Right ventricle myocardium inferior (tissue), 1 donor: ENCODE data around the gene EIF4G3. TPM values are rescaled to one million over a fixed set of nuclear protein-coding genes. Genes with fewer than 3 reads are reported as not detected.
"Not testable (repeated sequence)": the region's sequence is repeated elsewhere in the genome, so short reads cannot be mapped to it uniquely, and the experiment has no call there.

Experiments
- ATAC-seq: fragments of 200-7000 bp; cut with Tn5 transposase; one replicate; pipeline ENCODE4 v1.9.1; 2020; ENCODE audit warnings: mild to moderate bottlenecking, moderate library complexity
- DNase-seq: peaks from one replicate; pipeline ENCODE4 v3.0.0; 2021; ENCODE audit errors: missing footprints
- intact Hi-C: fragments of 100-400 bp; cut with DNase I; formaldehyde crosslinking; loops from one replicate; pipeline ENCODE4 v1.11.0; 2022
- long read RNA-seq: library from polyadenylated mRNA; unstranded; transcript quantifications from one replicate; pipeline ENCODE4 v2.0.0, GENCODE V29; 2021
- total RNA-seq: library from RNA; stranded (reverse); fragmentation: NEBNext Ultra II Directional; extraction: Animal tissue kit (Norgen Biotek cat#: 25700); gene quantifications from one replicate; pipeline ENCODE4 v1.2.1, GENCODE V29; 2021
- donor health status: DM: no; HTN: yes; CAD: no; lungs with severe emphysema.

EIF4G3 gene, protein sequence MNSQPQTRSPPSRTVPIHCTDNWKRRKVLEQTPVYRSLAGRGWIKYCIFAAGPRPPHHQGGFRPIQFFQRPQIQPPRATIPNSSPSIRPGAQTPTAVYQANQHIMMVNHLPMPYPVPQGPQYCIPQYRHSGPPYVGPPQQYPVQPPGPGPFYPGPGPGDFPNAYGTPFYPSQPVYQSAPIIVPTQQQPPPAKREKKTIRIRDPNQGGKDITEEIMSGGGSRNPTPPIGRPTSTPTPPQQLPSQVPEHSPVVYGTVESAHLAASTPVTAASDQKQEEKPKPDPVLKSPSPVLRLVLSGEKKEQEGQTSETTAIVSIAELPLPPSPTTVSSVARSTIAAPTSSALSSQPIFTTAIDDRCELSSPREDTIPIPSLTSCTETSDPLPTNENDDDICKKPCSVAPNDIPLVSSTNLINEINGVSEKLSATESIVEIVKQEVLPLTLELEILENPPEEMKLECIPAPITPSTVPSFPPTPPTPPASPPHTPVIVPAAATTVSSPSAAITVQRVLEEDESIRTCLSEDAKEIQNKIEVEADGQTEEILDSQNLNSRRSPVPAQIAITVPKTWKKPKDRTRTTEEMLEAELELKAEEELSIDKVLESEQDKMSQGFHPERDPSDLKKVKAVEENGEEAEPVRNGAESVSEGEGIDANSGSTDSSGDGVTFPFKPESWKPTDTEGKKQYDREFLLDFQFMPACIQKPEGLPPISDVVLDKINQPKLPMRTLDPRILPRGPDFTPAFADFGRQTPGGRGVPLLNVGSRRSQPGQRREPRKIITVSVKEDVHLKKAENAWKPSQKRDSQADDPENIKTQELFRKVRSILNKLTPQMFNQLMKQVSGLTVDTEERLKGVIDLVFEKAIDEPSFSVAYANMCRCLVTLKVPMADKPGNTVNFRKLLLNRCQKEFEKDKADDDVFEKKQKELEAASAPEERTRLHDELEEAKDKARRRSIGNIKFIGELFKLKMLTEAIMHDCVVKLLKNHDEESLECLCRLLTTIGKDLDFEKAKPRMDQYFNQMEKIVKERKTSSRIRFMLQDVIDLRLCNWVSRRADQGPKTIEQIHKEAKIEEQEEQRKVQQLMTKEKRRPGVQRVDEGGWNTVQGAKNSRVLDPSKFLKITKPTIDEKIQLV (N-terminal part only)
- total RNA-seq, result 25.6 TPM
- long read RNA-seq, partial matches to known transcripts, result 1 of 3 reads
- long read RNA-seq, other reads (novel, unspliced or antisense), result 2 of 3 reads

DNA sequence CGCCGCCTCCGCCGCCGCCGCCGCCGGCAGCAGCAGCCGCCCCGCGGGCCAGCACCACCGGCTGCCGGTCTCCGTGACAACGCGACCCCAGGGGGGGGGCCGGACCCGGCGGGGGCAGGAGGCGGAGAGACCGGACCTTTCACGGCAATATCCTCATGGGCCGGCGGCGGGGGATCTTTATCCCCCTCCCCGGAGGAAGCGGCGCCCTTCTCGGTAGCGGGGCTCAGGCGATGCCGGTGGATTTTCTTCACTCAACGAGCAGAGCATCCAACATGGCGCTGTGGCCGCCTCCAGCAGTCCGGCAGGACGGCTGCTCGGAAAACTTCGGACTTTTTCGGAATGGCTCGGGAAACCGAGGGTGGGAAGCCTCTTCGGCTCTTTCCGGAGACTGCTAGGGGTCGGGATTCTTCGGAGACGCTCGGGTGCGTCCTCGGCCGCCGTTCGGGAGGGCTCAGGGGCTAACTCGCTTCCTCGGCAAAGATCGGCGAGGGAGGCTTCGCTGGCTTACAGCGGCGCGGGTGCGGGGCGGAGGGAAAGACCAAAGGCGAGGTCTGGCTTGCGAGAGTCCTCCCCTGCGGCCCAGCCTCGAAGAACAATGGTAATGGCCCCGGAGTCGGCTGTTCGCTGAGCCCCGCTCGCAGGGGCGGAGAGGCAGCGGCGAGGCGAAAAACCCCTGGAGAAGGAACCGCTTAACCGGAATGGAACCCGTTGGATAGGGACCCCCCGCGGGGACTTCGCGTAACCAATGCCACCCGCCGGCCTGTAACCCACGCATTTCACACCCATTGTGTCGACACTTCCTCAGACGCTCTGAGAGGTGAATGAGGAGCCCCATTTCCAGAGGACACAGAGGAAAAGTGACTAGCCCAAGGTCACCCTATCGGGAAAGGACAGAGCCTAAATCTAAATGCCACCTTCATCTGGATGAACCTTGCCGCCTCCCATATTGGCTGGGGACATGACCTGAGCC is at the start of gene EIF4G3:
Gene EIF4G3 (minus strand): TSS at position 312 of the 970 bp plus-strand sequence. CDS start 174,155 bp downstream, outside the sequence.
- intact Hi-C loops, result loop anchor here (5.0 kb wide), 1 partner anchor 195 kb away; no protein-coding TSS in a partner anchor
- peak; percentile 97 for DNase-seq
- peak; percentile 98 for ATAC-seq

DNA sequence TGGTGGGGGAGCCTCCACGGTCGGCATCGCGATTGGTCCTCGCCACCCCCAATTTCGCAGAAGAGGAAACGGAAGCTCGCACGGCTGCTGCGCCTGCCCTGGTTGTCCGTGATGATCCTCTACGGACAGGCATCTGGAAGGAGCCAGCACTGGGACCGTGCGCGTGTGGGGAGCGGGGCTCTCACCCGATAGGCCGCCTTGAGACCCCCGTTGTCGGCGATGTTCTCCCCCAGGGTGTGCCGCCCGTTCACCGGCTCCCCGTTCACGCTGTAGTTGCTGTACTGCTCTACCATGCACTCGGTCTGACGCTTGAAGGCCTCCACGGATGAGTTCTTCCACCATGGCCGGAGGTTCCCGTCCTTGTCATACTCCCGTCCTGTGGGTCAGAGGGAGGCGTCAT is 48.4 kb upstream of the EIF4G3 start:
- ATAC-seq (no peak), DNase-seq (peak; percentile 66)
- intact Hi-C loops, result no loop called here

DNA sequence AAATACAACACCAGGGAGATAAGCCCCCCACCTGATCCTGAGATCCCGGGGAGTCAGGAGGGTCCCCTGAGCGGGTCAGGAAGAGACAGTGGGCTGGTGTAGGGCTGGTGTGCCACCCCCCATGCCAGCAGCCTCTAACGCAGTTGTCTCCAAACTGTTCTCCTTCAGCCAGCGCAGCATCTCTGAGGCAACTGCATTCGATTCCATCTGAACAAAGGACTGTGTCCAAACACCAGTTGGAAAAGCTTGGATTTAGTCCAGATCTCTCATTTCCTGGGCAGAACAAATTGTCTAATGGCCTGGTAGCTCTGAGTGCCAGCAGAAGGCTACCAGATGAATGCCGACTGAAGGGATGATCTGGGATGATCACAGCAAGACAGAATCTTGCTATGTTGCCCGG is 44.1 kb upstream of the EIF4G3 start:
- DNase-seq (no peak), ATAC-seq (peak; percentile 9)
- intact Hi-C loops, result no loop called here

DNA sequence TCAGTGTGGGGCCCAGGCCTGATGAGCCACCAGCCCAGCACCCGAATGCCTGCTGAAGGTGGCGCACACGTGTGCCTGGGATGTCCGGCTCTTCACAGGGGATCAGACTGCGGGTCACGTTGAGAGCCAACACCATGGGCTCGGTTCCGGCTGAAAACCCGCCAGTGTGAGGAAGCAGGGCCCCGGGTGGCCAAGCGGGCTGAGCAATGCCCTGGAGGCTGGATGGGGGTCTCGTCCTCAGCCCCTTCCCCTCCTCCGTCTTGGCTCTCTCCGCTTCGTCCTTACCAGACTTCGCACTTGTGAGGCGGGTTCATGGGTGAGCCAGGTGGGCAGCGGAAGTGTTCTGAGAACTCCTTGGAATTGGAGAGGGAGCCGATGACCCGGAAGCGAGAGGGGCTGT is 43.0 kb upstream of the EIF4G3 start:
- ATAC-seq (no peak), DNase-seq (no peak)
- intact Hi-C loops, result no loop called here

DNA sequence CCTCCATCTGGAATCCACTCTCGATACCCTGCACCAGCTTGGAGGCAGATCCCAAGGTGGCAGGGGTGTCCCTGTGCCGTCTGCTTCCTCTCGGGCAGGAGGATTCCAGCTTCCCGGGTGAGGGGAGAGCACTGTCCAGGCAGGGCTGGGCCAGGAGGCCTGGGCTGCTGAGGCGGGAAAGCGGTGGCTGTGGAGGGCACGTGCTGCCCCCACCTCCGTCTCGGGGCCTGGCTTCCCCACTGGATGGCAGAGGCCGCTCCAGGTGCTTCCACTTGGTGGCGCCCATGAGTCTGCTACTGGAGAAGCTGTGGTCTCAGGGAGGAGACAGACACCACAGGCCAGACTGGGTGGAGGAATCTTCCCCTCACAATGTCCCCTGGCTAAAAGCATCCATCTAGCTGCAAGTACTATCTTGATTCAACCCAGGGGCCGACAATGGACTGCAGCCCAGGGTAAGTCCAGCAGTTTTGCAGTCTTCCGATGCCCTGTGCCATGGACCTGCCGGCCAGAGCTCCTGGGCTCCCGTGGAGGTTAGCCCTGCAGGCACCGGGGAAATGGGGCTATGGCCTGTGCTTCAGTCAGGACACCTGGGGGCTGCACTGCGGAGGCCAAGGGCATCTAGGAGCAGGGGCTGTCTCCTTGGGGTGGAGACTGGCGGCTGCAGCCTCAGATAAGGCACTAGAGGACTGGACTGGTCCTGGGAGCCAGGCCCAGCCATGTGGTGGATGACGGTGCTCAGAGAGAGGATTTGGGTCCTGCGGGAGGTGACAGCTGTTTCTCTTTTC is 41.3 kb upstream of the EIF4G3 start:
- DNase-seq (no peak), ATAC-seq (peak; percentile 41)
- intact Hi-C loops, result no loop called here

DNA sequence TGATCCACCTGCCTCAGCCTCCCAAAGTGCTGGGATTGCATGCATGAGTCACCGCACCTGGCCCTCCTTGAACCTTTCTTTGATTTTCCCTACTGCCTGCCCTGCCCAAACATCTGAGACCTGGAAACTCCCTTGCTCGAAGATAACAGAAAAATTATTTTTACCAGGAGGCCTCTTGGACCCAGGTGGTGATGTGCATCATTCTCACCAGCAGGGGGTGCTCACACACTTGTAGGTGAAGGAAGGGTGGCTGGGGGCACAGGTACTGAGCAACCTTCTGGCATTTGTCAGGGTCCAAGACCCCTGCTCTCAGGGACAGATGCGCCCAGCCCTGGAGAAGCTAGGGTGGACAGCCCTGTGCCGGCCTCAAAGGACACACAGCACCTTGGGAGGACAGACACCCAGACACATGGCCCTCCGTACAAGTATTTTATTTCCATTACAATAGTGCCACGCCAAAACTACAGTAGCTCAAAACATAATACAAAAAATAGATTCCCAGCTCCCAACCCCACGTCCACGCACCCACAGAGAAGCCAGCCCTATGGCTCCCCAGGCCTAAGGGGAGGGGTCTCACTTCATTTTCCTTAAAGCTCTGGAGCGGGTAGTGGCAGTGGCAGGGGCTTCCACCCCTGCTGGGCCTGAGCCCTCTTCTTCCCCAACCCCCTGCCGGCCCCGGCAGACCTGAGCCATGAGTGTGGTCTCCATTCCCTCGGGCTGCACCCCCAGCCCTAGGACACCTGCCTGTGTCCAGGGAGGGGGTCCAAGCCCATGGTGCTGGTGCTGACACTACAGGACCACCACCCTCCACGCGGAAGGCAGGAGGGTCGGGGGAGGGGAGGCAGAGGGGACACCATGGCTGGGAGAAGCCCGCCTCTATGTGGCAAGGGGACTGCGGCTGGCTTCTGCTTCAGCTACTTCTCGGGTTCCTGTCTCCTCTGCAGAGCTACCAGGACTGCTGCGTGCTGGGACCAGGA is 40.4 kb upstream of the EIF4G3 start:
- peak; percentile 15 for ATAC-seq
- intact Hi-C loops, result no loop called here
- DNase-seq, result peak; percentile 77

DNA sequence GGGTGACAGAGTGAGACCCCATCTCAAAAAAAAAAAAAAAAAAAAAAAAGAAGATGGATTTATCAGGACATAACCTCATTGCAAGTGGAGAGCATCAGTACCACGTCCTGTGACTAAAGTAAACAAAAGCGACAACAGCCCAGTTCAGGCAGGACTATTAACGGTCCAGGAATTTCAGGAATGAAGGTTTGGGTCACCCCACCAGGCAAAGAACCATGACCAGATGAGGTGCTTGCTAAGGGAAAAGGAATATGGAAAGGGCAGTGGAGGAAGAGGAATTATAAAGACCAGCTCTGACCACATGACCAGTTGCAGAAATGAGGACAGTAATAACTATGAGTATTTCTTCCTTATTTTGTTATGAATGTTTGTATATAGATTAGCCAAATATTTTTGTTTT is 35.4 kb upstream of the EIF4G3 start:
- ATAC-seq (no peak), DNase-seq (no peak)
- intact Hi-C loops, result no loop called here

DNA sequence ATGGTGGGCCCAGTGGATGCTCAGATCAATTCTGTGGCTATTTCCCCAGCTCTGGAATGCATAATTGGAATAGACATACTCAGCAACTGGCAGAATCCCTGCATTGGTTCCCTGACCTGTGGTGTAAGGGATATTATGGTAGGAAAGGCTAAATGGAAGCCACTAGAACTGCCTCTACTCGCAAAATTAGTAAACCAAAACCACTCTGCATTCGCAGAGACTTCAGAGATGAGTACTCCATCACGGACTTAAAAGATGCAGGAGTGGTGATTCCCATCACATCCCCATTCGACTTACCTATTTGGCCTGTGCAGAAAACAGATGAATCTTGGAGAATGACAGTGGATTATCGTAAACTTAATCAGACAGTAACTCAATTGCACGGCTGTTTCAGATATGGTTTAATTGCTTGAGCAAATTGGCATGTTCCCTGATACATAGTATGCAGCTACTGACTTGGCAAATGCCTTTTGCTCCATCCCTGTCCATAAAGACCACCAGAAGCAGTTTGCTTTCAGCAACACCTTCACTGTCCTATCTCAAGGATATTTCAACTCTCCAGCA is 31.5 kb upstream of the EIF4G3 start:
- DNase-seq, intact Hi-C loops, ATAC-seq: not testable (repeated sequence)

DNA sequence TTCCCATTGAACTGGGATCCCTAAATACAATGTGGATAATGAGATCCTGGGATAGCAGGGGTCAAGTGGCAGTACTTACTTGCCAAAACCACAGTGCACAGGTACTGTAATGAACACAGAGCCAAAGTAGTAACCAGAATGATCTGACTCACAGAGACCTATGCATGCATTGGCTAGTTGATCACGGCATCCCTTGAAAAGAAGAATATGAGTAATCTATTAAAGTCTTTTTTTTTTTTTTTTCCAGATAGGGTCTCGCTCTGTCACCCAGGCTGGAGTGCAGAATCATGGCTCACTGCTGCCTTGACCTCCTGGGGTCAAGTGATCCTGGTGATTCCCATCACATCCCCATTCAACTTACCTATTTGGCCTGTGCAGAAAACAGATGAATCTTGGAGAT is 29.4 kb upstream of the EIF4G3 start:
- intact Hi-C loops, result no loop called here
- DNase-seq (no peak), ATAC-seq (no peak)

DNA sequence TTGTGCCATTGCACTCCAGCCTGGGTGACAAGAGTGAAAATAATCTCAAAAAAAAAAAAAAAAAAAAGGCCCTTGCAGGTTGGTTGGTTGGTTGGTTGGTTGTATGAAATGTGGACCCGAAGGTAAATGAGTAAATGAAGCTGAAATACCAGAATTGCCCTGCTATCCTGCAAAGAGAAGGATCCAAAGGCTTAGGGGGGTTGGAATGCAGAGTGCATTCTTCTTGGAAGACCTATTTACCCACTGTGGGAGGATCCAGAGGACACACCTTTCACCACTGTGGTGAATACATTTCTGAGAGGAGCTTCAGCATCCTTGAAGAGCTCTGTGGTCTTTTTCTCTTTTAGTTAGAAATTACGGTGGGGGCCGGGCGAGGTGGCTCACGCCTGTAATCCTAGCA is 28.7 kb upstream of the EIF4G3 start:
- DNase-seq (no peak), ATAC-seq (no peak)
- intact Hi-C loops, result no loop called here

DNA sequence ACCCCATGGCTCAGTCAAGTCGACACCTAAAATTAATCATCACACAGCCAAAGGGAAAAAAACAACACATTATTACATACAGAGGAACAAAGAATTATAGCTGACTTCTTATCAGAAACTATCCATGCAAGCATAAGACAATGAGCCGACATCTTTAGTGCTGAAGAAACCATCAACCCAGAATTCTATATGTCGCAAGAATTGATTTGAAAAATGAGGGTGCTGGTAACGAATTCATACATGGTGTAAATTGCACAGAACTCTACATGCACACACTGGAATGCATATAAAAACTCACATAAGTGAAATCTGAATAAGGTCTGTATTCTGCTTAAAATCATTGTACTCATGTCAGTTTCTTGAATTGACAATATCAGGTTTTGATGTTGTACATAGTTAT is 25.0 kb upstream of the EIF4G3 start:
- intact Hi-C loops, result no loop called here
- DNase-seq (no peak), ATAC-seq (no peak)

DNA sequence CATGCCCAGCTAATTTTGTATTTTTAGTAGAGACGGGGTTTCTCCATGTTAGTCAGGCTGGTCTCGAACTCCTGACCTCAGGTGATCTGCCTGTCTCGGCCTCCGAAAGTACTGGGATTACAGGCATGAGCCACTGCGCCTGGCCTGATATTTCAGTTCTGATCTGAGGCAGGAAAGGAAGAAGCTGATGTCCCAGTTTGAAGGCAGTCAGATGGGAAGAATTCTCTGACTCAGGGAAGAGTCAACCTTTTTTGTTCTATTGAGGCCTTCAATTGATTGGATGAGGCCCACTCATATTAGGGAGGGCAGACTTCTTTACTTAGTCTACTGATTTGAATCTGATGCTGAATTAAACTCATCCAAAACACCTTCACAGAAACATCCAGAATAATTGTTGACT is 24.5 kb upstream of the EIF4G3 start:
- ATAC-seq, intact Hi-C loops, DNase-seq: not testable (repeated sequence)

DNA sequence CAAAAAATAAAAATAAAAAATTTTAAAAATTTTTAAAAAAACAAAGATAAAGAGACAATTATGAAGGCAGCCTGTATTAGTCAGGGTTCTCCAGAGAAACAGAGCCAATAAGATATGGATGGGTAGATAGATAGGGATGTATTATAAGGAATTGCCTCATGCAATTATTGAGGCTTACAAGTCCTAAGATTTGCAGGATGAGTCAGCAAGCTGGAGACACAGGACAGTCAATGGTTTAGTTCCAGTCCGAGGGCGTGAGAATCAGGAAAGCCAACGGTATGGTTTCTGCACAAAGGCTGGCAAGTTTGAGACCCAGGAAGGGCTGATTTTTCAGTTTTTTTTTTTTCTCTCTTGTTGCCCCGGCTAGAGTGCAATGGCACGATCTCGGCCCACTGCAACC is 24.1 kb upstream of the EIF4G3 start:
- intact Hi-C loops, result no loop called here
- ATAC-seq (no peak), DNase-seq (no peak)

DNA sequence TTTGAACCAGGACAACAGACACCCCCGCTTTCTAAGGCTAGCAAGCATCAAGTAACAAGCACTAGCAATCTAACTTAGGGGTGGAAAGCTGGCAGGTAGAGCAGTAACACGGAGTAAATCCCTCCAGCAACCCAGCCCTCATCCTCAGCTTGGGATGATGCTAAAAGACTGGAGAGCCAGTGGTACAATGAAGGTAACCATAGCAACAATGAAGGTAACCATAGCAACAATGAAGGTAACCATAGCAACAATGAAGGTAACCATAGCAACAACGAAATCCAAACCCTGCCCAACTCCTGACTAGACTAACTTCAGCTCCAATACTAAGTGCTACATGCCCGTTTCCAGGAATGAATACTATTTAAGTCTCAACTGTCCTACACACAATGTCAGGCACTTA is 22.2 kb upstream of the EIF4G3 start:
- intact Hi-C loops, result no loop called here
- no peak for ATAC-seq
- no peak for DNase-seq

DNA sequence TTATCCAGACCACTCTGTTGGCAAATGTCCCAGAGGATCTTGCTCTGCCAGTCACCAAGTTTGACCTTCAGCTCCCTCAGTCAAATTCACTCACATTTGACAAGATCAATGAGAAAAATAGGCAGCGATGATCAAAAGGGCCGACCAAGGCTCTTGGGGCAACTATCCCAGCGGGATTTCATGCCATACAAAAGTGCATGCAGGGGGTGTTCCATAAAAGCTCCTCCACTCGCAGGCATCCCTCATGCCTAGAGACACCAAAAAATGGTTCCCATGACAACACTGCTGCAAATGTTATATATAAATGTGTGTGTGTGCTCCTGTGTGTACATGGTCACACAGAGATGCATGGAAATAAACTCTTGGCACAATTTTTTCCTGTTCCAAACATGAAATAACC is 16.2 kb upstream of the EIF4G3 start:
- ATAC-seq, result no peak
- intact Hi-C loops, result no loop called here

DNA sequence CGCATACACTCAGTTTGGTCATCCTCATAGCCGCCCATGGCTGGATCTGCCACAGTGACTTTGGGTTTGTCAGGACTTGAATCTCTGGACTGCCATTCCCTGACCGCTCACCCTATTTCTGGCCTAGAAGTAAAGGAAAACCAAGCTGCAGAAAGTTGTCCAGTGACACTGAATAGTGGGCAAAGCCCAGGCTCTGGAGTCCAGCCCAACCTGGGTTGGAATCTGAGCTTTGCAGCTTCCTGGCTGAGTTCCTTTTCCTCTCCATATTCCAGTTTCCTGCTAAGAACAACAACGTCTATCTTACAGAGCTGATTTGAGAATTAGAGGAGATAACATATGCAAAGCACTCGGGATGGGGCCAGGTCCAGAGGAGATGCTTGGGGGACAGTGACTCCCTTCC is 15.6 kb upstream of the EIF4G3 start:
- ATAC-seq, result no peak
- no peak for DNase-seq
- intact Hi-C loops, result no loop called here

More for the DNA sequence above, 16.2 kb upstream of the EIF4G3 start:
- DNase-seq, result no peak
